ENCODE data around the gene TTC5.

Gene TTC5

GRCh38 chr14:20328705-20329104, 23.0 kb upstream of the TTC5 start:
- Histone ChIP-seq H3K36me3 (replicated peaks) (peaks cover 24% of the 10 kb centered on the region), H3K4me3 (ENCODE audit: low read depth, low read length) (no peak overlapping the region), H3K27me3 (replicated peaks) (no peaks in the 10 kb centered on the region), H3K27ac (no peak overlapping the region)
- DNase-seq: no peak
- no peak for TF ChIP-seq CTCF (IDR thresholded peaks at IDR 0.05; ENCODE audit: low read depth, low read length, missing control alignments)
- in situ Hi-C loops (cut with HindIII; ENCODE audit: low pct_ligation_motif_present, low sequenced_read_pairs): no loop called here

GRCh38 chr14:20327005-20327869, 21.5 kb upstream of the TTC5 start:
- in situ Hi-C loops (cut with HindIII; ENCODE audit: low pct_ligation_motif_present, low sequenced_read_pairs): no loop called here
- Histone ChIP-seq H3K27me3 (replicated peaks) (no peaks in the 10 kb centered on the region), H3K27ac (no peak overlapping the region), H3K4me3 (ENCODE audit: low read depth, low read length) (no peak overlapping the region), H3K36me3 (replicated peaks) (peaks cover 24% of the 10 kb centered on the region)
- peak; percentile 53 for TF ChIP-seq CTCF (IDR thresholded peaks at IDR 0.05; ENCODE audit: low read depth, low read length, missing control alignments)
- peak; percentile 42 for DNase-seq

- Histone ChIP-seq H3K36me3 (replicated peaks) (peaks cover 48% of the 10 kb centered on the region), H3K27ac (no peak overlapping the region), H3K4me3 (ENCODE audit: low read depth, low read length) (no peak overlapping the region), H3K27me3 (replicated peaks) (no peaks in the 10 kb centered on the region)
- in situ Hi-C loops (cut with HindIII; ENCODE audit: low pct_ligation_motif_present, low sequenced_read_pairs): no loop called here
- TF ChIP-seq CTCF (IDR thresholded peaks at IDR 0.05; ENCODE audit: low read depth, low read length, missing control alignments): no peak
- no peak for DNase-seq
Observed at GRCh38 chr14:20317720-20318119, 12.0 kb upstream of the TTC5 start.

- H3K36me3 ChIP-seq (replicated peaks): peaks cover 44% of the 10 kb centered on the region
- H3K27ac ChIP-seq: no peak overlapping the region
- H3K27me3 ChIP-seq (replicated peaks): no peaks in the 10 kb centered on the region
- H3K4me3 ChIP-seq (ENCODE audit: low read depth, low read length): no peak overlapping the region
- DNase-seq: no peak
- TF ChIP-seq CTCF (IDR thresholded peaks at IDR 0.05; ENCODE audit: low read depth, low read length, missing control alignments): no peak
- in situ Hi-C loops (cut with HindIII; ENCODE audit: low pct_ligation_motif_present, low sequenced_read_pairs): no loop called here
Observed at GRCh38 chr14:20314026-20314425, 8.3 kb upstream of the TTC5 start.

GRCh38 chr14:20306079-20306423, 300 bp upstream of the TTC5 start:
- in situ Hi-C loops (cut with HindIII; ENCODE audit: low pct_ligation_motif_present, low sequenced_read_pairs): no loop called here
- H3K27ac ChIP-seq: no peak overlapping the region
- peaks cover under 1% of the 10 kb centered on the region for H3K36me3 ChIP-seq (replicated peaks)
- H3K27me3 ChIP-seq (replicated peaks): no peaks in the 10 kb centered on the region
- H3K4me3 ChIP-seq (ENCODE audit: low read depth, low read length): peak overlapping the region; percentile 89
- no peak for DNase-seq
- no peak for TF ChIP-seq CTCF (IDR thresholded peaks at IDR 0.05; ENCODE audit: low read depth, low read length, missing control alignments)

Data from brain microvascular endothelial cell (primary cell).